ENCODE measurements around the gene NISCH.

Gene NISCH

DNA sequence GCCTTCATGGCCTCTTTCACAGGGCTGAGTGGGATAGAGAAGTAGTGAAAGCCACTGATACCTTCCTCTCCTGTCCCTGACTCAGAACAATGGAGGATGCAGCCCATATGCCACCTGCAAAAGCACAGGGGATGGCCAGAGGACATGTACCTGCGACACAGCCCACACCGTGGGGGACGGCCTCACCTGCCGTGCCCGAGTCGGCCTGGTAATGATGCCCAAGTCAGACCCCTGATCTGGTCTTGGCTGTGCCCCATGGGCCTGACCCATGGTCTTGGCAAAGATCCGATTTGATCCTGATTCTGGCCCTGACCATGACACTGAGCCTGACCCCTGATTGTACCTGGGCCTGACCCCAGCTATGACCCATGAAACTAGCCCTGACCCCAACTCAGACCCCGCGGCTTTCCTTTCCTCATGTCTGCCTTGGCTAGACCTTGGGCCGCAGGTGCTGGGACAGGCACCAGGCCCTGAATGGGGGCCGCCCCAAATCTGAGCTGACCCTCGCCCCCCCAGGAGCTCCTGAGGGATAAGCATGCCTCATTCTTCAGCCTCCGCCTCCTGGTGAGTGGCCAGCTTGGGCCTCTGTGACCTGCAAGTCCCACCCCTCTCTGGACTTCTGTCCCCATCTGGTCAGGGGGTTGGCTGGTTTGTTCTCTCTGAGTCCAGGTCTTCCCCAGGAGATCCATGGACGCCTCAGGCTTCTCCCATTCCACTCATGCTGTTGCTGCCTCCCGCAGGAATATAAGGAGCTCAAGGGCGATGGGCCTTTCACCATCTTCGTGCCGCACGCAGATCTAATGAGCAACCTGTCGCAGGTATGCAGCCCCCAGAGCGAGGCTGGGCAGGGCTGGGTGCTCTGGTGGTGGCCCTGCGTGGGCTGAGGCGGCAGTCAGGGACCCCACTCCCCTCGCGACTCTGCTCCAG is 62.7 kb downstream of the NISCH start:
- no peak for TF ChIP-seq Cebpa-rat (IDR thresholded peaks at IDR 0.05)
- H3K9me3 ChIP-seq = no peaks in the 10 kb centered on the region
- no peaks in the 10 kb centered on the region for H4K20me1 ChIP-seq
- no peak overlapping the region for H3K4me2 ChIP-seq
- no peaks in the 10 kb centered on the region for H3K4me1 ChIP-seq
- no peak overlapping the region for H3K9ac ChIP-seq
- H3K27me3 ChIP-seq = no peaks in the 10 kb centered on the region
- peaks cover 14% of the 10 kb centered on the region for H3K36me3 ChIP-seq
- no peak overlapping the region for H3K4me3 ChIP-seq
- H3K27ac ChIP-seq = no peak overlapping the region

GRCh38 chr3:52518723-52519444 is 63.5 kb downstream of the NISCH start:
- H3K9ac ChIP-seq = no peak overlapping the region
- H3K27ac ChIP-seq = no peak overlapping the region
- H3K27me3 ChIP-seq = no peaks in the 10 kb centered on the region
- H3K4me1 ChIP-seq = no peaks in the 10 kb centered on the region
- TF ChIP-seq Cebpa-rat (IDR thresholded peaks at IDR 0.05) = no peak
- no peaks in the 10 kb centered on the region for H3K9me3 ChIP-seq
- H3K4me3 ChIP-seq = no peak overlapping the region
- H3K36me3 ChIP-seq = peaks cover 22% of the 10 kb centered on the region
- peaks cover 7% of the 10 kb centered on the region; the same call in 1 of the 2 replicates for H4K20me1 ChIP-seq
- no peak overlapping the region for H3K4me2 ChIP-seq

GRCh38 chr3:52519445-52520140 is 64.2 kb downstream of the NISCH start:
- TF ChIP-seq Cebpa-rat (IDR thresholded peaks at IDR 0.05) = no peak

DNA sequence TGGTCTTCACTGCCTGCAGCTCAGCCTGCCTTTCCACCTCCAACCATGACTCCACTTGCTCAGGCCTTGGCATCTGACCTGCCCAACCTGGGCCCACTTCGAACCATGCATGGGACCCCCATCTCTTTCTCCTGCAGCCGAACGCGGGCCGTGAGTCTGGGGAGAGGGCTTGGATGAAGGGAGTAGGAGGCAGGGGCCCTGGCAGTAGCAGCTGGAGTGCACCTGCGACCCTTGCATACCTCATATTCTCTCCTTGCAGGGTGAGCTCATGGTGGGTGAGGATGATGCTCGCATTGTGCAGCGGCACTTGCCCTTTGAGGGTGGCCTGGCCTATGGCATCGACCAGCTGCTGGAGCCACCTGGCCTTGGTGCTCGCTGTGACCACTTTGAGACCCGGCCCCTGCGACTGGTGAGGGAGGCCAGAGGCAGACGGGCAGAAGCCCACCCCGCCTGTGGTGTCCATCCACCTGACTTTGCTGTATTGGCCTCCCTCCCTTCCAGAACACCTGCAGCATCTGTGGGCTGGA is 64.8 kb downstream of the NISCH start:
- Histone ChIP-seq H3K9ac (no peak overlapping the region), H3K27me3 (no peaks in the 10 kb centered on the region), H3K4me1 (no peaks in the 10 kb centered on the region), H4K20me1 (peaks cover 14% of the 10 kb centered on the region; the same call in 1 of the 2 replicates), H3K9me3 (no peaks in the 10 kb centered on the region), H3K4me2 (no peak overlapping the region), H3K36me3 (peaks cover 34% of the 10 kb centered on the region), H3K4me3 (no peak overlapping the region), H3K27ac (no peak overlapping the region)
- TF ChIP-seq Cebpa-rat (IDR thresholded peaks at IDR 0.05) = no peak

More at GRCh38 chr3:52519445-52520140, 64.2 kb downstream of the NISCH start:
- Histone ChIP-seq H3K27me3 (no peaks in the 10 kb centered on the region), H3K4me3 (no peak overlapping the region), H3K9me3 (no peaks in the 10 kb centered on the region), H3K9ac (no peak overlapping the region), H4K20me1 (peaks cover 12% of the 10 kb centered on the region; the same call in 1 of the 2 replicates), H3K4me2 (no peak overlapping the region), H3K36me3 (peaks cover 29% of the 10 kb centered on the region), H3K27ac (no peak overlapping the region), H3K4me1 (no peaks in the 10 kb centered on the region)

GRCh38 chr3:52520716-52521487 is 65.5 kb downstream of the NISCH start:
- no peaks in the 10 kb centered on the region for H3K4me1 ChIP-seq
- no peak overlapping the region for H3K4me2 ChIP-seq
- H3K36me3 ChIP-seq = peaks cover 41% of the 10 kb centered on the region
- no peaks in the 10 kb centered on the region for H3K27me3 ChIP-seq
- no peak for TF ChIP-seq Cebpa-rat (IDR thresholded peaks at IDR 0.05)
- H3K27ac ChIP-seq = no peak overlapping the region
- H3K4me3 ChIP-seq = no peak overlapping the region
- H3K9me3 ChIP-seq = no peaks in the 10 kb centered on the region
- peaks cover 14% of the 10 kb centered on the region; the same call in 1 of the 2 replicates for H4K20me1 ChIP-seq
- H3K9ac ChIP-seq = no peak overlapping the region

- H3K36me3 ChIP-seq = peaks cover 47% of the 10 kb centered on the region
- H3K4me1 ChIP-seq = no peaks in the 10 kb centered on the region
- no peak overlapping the region for H3K4me2 ChIP-seq
- no peak overlapping the region for H3K9ac ChIP-seq
- no peak overlapping the region for H3K4me3 ChIP-seq
- no peak overlapping the region for H3K27ac ChIP-seq
- H4K20me1 ChIP-seq = peaks cover 14% of the 10 kb centered on the region; the same call in 1 of the 2 replicates
- H3K9me3 ChIP-seq = no peaks in the 10 kb centered on the region
- TF ChIP-seq Cebpa-rat (IDR thresholded peaks at IDR 0.05) = no peak
- H3K27me3 ChIP-seq = no peaks in the 10 kb centered on the region
Measured at GRCh38 chr3:52521488-52521824, 66.1 kb downstream of the NISCH start.

GRCh38 chr3:52521881-52522650 is 66.7 kb downstream of the NISCH start:
- H3K9me3 ChIP-seq = no peaks in the 10 kb centered on the region
- no peak for TF ChIP-seq Cebpa-rat (IDR thresholded peaks at IDR 0.05)

DNA sequence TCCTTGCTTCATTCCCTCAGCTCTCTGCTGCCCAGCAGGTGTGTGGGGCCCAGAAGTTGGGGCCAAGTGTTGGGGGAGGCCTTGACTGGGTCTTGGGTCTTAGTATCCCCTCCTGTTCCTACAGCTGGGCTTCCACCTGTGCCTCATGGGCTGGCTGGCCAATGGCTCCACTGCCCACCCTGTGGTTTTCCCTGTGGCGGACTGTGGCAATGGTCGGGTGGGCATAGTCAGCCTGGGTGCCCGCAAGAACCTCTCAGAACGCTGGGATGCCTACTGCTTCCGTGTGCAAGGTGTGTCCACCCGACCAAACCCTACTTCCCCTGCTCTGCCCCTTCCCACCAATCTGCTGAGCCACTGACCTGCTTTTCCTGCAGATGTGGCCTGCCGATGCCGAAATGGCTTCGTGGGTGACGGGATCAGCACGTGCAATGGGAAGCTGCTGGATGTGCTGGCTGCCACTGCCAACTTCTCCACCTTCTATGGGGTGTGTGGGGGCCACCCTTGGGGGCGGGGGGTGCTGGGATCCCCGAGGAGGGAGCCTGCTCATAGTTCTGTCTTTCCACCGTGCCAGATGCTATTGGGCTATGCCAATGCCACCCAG is 67.3 kb downstream of the NISCH start:
- peaks cover 60% of the 10 kb centered on the region for H3K36me3 ChIP-seq
- H4K20me1 ChIP-seq = peaks cover 22% of the 10 kb centered on the region; the same call in 1 of the 2 replicates
- H3K4me2 ChIP-seq = no peak overlapping the region
- no peak overlapping the region for H3K4me3 ChIP-seq
- H3K27ac ChIP-seq = no peak overlapping the region
- no peaks in the 10 kb centered on the region for H3K9me3 ChIP-seq
- H3K4me1 ChIP-seq = peaks cover 6% of the 10 kb centered on the region; the same call in 1 of the 2 replicates
- TF ChIP-seq Cebpa-rat (IDR thresholded peaks at IDR 0.05) = no peak
- no peaks in the 10 kb centered on the region for H3K27me3 ChIP-seq
- H3K9ac ChIP-seq = no peak overlapping the region

More at GRCh38 chr3:52521881-52522650, 66.7 kb downstream of the NISCH start:
- peaks cover 16% of the 10 kb centered on the region; the same call in 1 of the 2 replicates for H4K20me1 ChIP-seq
- no peak overlapping the region for H3K4me3 ChIP-seq
- no peak overlapping the region for H3K4me2 ChIP-seq
- no peak overlapping the region for H3K9ac ChIP-seq
- no peak overlapping the region for H3K27ac ChIP-seq
- H3K36me3 ChIP-seq = peaks cover 53% of the 10 kb centered on the region
- H3K27me3 ChIP-seq = no peaks in the 10 kb centered on the region
- H3K4me1 ChIP-seq = peaks cover 3% of the 10 kb centered on the region; the same call in 1 of the 2 replicates

Data from BLaER1 (cell line).